ENCODE results near the gene SNX24.

- TF ChIP-seq CTCF (IDR thresholded peaks at IDR 0.05) = peak; percentile 50 to 73 (median 67)
- no peak for TF ChIP-seq POLR2A (IDR thresholded peaks at IDR 0.05)
These were observed 51.3 kb downstream of the SNX24 start for GRCh38 chr5:122896598-122897282.

Data from right lobe of liver (tissue), 4 donors.